Panc1 (cell line): ENCODE results near the gene TCOF1.

Experiments used
- SIN3A ChIP-seq: IDR thresholded peaks from 2 replicates; pipeline ENCODE4 v1.6.1; 2012; ENCODE audit warnings: low read depth, mild to moderate bottlenecking, low read length, moderate library complexity, borderline replicate concordance; ENCODE audit not compliant: insufficient read depth
- TF ChIP-seq, protein P1 (sequence below), 2 experiments: IDR thresholded peaks; 2 replicates each; pipeline ENCODE4 v1.6.1; 2011 to 2012; ENCODE audit warnings: low read depth in 2 of 2, control low read depth in 1 of 2, low read length in 1 of 2, mild to moderate bottlenecking in 1 of 2, moderate library complexity in 1 of 2; ENCODE audit not compliant: insufficient read depth in 1 of 2
- TF ChIP-seq, protein P2 (sequence below): fragments of 450-650 bp; IDR thresholded peaks from 2 replicates; pipeline ENCODE4 v1.5.1; 2017; ENCODE audit warnings: mild to moderate bottlenecking

DNA sequence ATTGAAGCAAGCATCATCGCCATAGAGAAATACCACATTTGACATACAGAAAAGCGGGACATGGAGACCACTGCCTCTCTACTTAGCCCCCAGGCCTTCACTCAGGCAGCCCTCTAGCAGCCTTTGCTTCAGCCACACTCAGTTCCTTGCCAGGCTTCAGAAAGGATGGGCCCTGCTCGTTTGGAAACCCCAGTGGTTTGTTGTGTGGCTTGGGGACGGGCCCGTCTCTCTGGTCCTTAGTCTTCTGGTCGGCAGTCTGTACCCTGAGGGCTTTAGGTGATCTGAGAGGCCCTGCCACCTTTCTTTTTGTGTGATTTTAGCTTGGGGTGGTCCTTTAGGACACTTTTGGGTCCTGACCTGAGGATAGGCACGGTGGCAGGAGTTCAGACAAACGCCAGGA, 33.7 kb upstream of the TCOF1 start:
- TF ChIP-seq, protein P1, sequence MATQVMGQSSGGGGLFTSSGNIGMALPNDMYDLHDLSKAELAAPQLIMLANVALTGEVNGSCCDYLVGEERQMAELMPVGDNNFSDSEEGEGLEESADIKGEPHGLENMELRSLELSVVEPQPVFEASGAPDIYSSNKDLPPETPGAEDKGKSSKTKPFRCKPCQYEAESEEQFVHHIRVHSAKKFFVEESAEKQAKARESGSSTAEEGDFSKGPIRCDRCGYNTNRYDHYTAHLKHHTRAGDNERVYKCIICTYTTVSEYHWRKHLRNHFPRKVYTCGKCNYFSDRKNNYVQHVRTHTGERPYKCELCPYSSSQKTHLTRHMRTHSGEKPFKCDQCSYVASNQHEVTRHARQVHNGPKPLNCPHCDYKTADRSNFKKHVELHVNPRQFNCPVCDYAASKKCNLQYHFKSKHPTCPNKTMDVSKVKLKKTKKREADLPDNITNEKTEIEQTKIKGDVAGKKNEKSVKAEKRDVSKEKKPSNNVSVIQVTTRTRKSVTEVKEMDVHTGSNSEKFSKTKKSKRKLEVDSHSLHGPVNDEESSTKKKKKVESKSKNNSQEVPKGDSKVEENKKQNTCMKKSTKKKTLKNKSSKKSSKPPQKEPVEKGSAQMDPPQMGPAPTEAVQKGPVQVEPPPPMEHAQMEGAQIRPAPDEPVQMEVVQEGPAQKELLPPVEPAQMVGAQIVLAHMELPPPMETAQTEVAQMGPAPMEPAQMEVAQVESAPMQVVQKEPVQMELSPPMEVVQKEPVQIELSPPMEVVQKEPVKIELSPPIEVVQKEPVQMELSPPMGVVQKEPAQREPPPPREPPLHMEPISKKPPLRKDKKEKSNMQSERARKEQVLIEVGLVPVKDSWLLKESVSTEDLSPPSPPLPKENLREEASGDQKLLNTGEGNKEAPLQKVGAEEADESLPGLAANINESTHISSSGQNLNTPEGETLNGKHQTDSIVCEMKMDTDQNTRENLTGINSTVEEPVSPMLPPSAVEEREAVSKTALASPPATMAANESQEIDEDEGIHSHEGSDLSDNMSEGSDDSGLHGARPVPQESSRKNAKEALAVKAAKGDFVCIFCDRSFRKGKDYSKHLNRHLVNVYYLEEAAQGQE (IDR thresholded peaks at IDR 0.05; ENCODE audit: insufficient read depth in 1 of 2, low read depth in 2 of 2, low read length in 1 of 2), result no peak
- TF ChIP-seq, protein P2, sequence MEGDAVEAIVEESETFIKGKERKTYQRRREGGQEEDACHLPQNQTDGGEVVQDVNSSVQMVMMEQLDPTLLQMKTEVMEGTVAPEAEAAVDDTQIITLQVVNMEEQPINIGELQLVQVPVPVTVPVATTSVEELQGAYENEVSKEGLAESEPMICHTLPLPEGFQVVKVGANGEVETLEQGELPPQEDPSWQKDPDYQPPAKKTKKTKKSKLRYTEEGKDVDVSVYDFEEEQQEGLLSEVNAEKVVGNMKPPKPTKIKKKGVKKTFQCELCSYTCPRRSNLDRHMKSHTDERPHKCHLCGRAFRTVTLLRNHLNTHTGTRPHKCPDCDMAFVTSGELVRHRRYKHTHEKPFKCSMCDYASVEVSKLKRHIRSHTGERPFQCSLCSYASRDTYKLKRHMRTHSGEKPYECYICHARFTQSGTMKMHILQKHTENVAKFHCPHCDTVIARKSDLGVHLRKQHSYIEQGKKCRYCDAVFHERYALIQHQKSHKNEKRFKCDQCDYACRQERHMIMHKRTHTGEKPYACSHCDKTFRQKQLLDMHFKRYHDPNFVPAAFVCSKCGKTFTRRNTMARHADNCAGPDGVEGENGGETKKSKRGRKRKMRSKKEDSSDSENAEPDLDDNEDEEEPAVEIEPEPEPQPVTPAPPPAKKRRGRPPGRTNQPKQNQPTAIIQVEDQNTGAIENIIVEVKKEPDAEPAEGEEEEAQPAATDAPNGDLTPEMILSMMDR, result no peak
- no peak for TF ChIP-seq SIN3A
